HG03565 (cell line): ENCODE data around the gene CCER1.
"Not testable (repeated sequence)": the region's sequence is repeated elsewhere in the genome, so short reads cannot be mapped to it uniquely, and the experiment has no call there.

Experiments
- ATAC-seq: cut with Tn5 transposase; IDR thresholded peaks from one replicate; pipeline ENCODE4 v1.9.1; 2021; ENCODE audit warnings: mild to moderate bottlenecking, moderate library complexity; ENCODE audit not compliant: unreplicated experiment

The CCER1 gene, protein sequence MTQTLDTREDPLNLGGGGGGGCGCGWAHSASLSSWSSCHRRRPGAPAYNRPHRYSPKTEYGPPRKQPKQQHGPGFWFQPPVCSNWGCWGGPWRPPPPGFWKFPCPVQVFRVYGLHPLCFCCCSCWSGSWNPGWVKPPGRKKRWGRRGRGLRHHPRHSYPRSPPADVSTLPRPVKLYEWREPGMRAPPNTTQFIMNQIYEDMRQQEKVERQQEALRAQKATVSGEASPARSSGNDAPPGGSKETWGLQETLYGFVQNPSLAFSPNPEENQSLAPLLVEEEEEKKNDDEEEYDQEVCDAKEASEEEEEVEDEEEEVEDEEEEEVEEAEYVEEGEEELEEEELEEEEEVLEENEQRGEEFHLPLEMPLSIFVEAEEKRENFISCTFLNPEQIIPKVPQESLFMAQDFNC

DNA sequence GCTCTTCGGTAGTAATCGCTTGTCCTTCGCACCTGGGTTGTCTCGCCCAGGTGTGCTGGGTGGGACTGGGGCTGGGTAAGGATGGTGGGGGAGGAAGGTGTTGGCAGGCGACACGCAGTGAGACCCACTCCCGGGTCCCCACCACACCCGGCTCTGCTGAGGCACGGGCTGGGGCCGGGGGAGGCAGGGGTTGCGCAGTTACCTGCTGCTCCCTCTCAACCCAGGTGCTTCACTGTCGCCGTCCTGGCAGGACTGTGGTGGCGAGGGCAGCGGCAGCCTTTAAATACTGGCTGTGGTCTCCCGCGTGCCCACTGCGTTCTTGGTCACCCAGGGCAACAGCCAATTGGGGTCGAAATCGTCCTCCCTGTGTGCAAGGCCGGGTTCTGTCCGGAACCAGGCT is at the start of gene CCER1:
Gene CCER1, minus strand, starts transcription at position 256 of the 400 bp plus-strand sequence. CDS start 434 bp downstream, outside the sequence.
- no peak for ATAC-seq

GRCh38 chr12:91003737-91004136 is 48.8 kb upstream of the CCER1 start:
- ATAC-seq: no peak

- no peak for ATAC-seq
Measured at GRCh38 chr12:91001306-91001705, 46.3 kb upstream of the CCER1 start.

- ATAC-seq: no peak
Measured at GRCh38 chr12:90999966-91000365, 45.0 kb upstream of the CCER1 start.

GRCh38 chr12:90999527-90999926 is 44.6 kb upstream of the CCER1 start:
- ATAC-seq: no peak

GRCh38 chr12:90995010-90995409 is 40.0 kb upstream of the CCER1 start:
- ATAC-seq: no peak

DNA sequence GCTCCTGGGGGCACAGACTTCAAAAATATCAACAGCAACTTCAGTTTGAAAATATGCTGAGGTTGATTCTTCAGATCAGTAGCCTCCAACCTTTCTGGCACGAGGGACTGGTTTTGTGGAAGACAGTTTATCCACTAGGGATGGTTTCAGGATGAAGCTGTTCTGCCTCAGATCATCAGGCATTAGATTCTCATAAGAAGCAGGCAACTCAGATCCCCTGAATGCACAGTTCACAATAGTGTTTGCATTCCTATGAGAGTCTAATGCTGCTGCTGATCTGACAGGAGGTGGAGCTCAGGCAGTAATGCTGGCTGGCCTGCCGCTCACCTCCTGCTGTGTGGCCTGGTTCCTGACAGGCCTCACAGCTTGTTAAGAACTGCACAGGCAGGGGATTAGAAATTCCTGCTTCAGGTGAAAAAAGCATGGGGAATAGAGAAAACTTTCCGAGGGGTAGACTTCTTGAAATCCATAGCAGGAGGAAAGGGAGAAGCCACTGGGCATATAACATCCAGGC is 37.0 kb upstream of the CCER1 start:
- ATAC-seq: no peak

GRCh38 chr12:90990611-90991010 is 35.6 kb upstream of the CCER1 start:
- ATAC-seq: no peak

GRCh38 chr12:90989686-90990111 is 34.7 kb upstream of the CCER1 start:
- ATAC-seq: no peak

DNA sequence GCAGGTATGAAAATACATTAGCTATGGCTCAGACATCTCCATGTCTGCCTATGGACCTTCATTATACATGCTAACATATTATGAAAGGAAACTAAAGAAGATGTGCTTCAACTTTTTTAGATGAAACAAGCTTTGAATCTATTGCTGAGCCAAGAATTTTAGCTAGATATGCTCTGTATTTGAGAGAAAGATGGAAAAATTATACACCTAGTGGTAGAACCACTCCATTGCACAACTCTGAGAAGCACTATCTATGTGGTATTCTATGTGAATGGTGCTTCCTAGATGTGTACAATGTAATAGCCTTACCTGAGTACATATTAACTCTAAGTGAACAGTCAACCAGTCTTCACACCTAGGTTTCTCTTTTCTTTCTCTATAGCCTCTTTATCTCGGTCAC is 32.5 kb upstream of the CCER1 start:
- ATAC-seq: no peak

- no peak for ATAC-seq
Measured at GRCh38 chr12:90987101-90987500, 32.1 kb upstream of the CCER1 start.

GRCh38 chr12:90985331-90985730 is 30.4 kb upstream of the CCER1 start:
- not testable (repeated sequence) for ATAC-seq

- ATAC-seq: no peak
Measured at GRCh38 chr12:90984114-90984513, 29.1 kb upstream of the CCER1 start.

- no peak for ATAC-seq
Measured at GRCh38 chr12:90982170-90982569, 27.2 kb upstream of the CCER1 start.

DNA sequence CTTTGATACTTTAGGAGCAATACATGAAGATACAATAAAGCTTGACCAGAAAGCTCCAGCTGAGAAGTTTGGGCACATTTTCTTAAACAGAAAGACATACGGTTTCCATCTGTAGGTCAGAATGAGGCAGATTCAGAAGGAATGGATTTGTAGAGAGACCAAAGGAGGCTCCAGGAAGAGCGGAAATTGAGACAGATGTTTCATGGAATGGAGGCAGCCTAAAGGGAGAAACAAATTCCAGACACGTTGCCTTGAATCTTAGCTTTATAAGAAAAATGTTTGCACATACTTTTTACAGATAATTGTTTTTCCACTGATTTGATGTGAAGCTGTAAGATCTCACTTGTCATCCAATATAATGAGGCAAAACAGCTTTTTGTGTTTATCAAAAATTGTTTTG is 25.0 kb upstream of the CCER1 start:
- no peak for ATAC-seq

GRCh38 chr12:90979019-90979418 is 24.0 kb upstream of the CCER1 start:
- no peak for ATAC-seq

DNA sequence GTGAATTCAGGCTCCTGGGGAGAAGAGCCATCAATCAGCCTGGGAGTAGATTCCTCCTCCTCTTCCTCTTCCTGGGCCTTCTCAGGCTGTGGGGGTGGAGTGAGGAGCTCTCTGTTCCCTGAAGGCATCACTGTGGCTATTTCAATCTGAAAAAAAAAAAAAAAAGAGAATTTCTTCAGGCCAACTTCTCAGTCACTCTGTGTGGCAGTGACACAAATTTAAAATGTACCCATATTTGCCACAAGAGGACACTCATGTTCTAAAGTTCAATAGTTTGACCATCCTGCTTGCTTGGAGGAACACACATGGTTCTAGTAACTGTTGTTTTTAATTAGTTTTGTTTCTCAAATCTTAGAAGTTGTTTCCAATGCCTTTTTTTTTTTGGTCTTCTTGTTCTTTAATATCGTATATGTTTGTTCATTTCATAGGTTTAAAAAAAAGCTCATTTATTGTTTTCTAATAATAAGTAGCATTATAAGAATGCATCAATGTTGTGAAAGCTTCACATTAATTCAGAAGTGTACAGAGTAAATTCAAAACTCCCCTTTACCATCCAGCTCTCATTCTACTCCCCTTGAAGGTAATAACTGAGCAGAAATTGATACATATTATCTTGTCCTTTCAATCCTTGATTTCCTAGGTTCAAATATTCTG is 23.3 kb upstream of the CCER1 start:
- ATAC-seq: peak; percentile 75

DNA sequence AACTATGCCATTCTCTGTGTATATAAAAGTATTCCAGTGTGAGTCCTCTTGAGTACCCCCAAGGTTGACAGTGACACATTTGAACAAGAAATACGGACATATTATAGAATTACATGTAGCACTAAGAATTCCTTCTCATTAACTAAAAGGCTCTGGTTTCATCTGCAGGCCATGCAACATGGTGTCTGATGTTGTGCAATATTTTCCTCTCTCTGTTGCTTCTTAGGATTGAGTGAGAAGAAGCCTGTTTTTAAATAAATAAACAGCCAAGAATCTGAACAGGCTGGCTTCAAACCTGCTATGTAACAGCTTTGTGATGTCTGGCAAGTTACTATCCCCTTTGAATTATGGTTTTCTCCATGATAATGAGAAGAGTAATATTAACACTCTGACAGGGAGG is 22.2 kb upstream of the CCER1 start:
- ATAC-seq: no peak

DNA sequence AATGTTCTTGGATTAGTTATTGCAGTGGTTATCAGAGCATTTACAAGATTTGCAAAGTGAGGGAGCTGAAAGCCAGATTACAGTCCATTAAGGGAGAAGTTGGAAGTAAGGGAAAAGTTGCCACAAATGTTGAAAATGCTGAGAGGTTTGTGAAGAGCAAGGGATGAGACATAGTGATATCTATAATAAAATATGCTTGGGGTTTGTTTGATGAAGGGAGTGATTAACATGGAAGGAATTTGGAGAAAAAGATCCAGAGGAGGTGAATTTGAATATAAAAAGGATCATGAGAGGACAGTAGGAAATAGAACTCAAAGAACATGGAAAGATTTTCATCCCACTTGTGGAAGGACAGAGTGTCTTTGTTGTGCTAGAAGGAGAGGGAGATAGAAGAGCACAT is 19.3 kb upstream of the CCER1 start:
- no peak for ATAC-seq

GRCh38 chr12:90972226-90972625 is 17.2 kb upstream of the CCER1 start:
- no peak for ATAC-seq

DNA sequence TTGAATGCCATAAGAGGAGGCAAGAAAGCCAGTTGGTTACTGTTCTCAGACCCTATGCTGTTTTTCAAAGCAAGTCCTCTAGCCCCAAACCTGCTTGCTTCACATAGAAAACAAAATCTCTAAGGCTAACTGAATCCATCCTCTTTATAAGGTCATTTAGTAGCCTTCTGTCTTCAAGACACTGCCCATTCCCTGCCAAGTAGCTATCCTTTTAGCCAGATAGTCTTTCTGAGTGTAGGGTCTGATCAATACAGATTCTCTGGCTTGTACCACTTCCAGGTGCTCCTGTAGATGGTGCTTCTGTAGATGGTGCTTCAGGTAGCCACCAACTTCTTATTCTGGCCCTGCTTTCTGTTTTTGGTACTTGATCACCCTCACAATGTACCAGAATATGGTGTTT is 15.9 kb upstream of the CCER1 start:
- ATAC-seq: no peak

DNA sequence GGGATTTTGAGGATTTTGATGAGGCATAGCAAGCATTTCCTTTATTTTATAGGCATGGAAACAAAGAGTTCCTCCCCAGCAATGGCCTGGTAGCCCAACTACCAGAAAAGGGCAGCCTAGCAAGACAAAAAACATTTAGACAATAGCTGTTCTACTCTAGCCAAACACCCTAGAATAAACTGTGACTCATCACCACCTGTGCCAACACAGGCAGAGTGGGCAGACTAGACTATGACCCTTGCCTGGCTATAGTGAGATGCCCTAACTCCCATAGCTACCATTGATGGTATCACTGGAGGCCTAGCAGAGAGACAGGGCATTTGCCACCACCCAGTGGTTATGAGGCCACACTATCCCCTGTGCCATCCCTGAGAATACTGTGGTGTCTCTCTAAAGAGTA is 15.5 kb upstream of the CCER1 start:
- no peak for ATAC-seq
